ENCODE data around the gene DNAJC12. TPM values are rescaled to one million over a fixed set of nuclear protein-coding genes. Genes with fewer than 3 reads are reported as not detected.

Gene DNAJC12
- total RNA-seq, 1 experiment from 2014 or later = 4.3 TPM

- TF ChIP-seq, protein P1, sequence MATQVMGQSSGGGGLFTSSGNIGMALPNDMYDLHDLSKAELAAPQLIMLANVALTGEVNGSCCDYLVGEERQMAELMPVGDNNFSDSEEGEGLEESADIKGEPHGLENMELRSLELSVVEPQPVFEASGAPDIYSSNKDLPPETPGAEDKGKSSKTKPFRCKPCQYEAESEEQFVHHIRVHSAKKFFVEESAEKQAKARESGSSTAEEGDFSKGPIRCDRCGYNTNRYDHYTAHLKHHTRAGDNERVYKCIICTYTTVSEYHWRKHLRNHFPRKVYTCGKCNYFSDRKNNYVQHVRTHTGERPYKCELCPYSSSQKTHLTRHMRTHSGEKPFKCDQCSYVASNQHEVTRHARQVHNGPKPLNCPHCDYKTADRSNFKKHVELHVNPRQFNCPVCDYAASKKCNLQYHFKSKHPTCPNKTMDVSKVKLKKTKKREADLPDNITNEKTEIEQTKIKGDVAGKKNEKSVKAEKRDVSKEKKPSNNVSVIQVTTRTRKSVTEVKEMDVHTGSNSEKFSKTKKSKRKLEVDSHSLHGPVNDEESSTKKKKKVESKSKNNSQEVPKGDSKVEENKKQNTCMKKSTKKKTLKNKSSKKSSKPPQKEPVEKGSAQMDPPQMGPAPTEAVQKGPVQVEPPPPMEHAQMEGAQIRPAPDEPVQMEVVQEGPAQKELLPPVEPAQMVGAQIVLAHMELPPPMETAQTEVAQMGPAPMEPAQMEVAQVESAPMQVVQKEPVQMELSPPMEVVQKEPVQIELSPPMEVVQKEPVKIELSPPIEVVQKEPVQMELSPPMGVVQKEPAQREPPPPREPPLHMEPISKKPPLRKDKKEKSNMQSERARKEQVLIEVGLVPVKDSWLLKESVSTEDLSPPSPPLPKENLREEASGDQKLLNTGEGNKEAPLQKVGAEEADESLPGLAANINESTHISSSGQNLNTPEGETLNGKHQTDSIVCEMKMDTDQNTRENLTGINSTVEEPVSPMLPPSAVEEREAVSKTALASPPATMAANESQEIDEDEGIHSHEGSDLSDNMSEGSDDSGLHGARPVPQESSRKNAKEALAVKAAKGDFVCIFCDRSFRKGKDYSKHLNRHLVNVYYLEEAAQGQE (IDR thresholded peaks at IDR 0.05; ENCODE audit: low read depth) = no peak
Observed at GRCh38 chr10:67801118-67801517, 36.9 kb downstream of the DNAJC12 start (continued).

DNA sequence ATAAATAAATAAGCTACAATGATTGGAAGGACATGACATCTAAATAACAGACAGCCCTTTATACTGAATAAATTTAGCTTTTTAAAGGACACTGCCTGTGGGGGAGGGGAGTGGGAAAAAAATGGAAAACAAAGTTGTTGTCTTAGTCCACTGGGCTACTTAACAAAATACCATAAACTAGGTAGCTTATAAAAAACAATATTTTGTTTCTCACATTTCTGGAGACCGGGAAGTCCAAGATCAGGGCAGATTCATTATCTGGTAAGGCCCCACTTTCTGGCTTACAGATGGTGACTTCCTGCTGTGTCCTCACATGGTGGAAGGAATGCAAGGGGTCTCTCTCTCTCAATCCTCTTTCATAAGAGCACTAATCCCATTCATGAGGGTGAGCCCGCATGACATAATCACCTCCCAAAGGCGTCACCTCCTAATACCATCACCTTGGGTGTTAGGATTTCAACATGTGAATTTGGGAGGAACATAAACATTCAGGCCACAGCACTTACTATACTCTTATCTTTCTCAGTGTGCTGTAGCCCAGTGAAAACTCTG is 43.0 kb downstream of the DNAJC12 start:
- intact Hi-C loops (cut with micrococcal nuclease) = no loop called here
- Histone ChIP-seq H3K9me3 (ENCODE audit: control insufficient read depth in 1 of 2, insufficient read depth in 1 of 2, low read depth in 1 of 2, low read length in 2 of 2) (no peaks in the 10 kb centered on the region), H3K4me1 (ENCODE audit: control insufficient read depth in 1 of 2, insufficient read depth in 2 of 2, low read length in 2 of 2) (no peaks in the 10 kb centered on the region; a peak in 1 of 4 replicates), H3K27ac (ENCODE audit: low read depth, low read length) (no peak overlapping the region), H4K20me1 (ENCODE audit: insufficient read depth) (no peaks in the 10 kb centered on the region), H3K36me3 (ENCODE audit: control insufficient read depth in 1 of 2, insufficient read depth in 2 of 2, low read length in 2 of 2) (no peaks in the 10 kb centered on the region), H3K9me2 (ENCODE audit: insufficient read depth) (no peaks in the 10 kb centered on the region), H3K9ac (ENCODE audit: low read length) (no peak overlapping the region), H3K4me2 (ENCODE audit: low read length) (no peak overlapping the region), H2AFZ (ENCODE audit: low read depth, low read length, poor library complexity, severe bottlenecking) (no peak overlapping the region), H3K4me3 (replicated peaks in 1 of 2; ENCODE audit: low read depth in 1 of 2, low read length in 2 of 2) (no peak overlapping the region), H3K79me2 (ENCODE audit: insufficient read depth, low read length) (no peaks in the 10 kb centered on the region), H3K27me3 (ENCODE audit: insufficient read depth, low read length) (no peaks in the 10 kb centered on the region)
- BruUV-seq (replicated peaks) = no TSS peak
- RAD21 ChIA-PET (ENCODE audit: low non-redundant PET in 1 of 2, low total read pairs in 2 of 2, uncharacterized antibody in 2 of 2, unreplicated experiment in 2 of 2) = interaction anchor here in 1 of 2 experiments (0.6 kb wide), 1 partner anchor 1102 kb away, joined by 4 read pairs; no protein-coding TSS in a partner anchor
- POLR2A ChIA-PET = interaction anchor here (0.6 kb wide), 1 partner anchor 1109 kb away, joined by 5 read pairs; no protein-coding TSS in a partner anchor
- CTCF ChIA-PET = no interaction called here
- DNase-seq (ENCODE audit: low read depth, low spot score) (no peak), ATAC-seq (no peak)
- TF ChIP-seq ZFX (IDR thresholded peaks at IDR 0.05) (no peak), ELF1 (IDR thresholded peaks at IDR 0.05; ENCODE audit: borderline replicate concordance, low read depth) (no peak), POLR2A (IDR thresholded peaks at IDR 0.05; ENCODE audit: borderline replicate concordance, extremely low read depth, insufficient read depth, insufficient read length) (no peak), EGR1 (IDR thresholded peaks at IDR 0.05; ENCODE audit: low read depth) (no peak), EZH2 (IDR thresholded peaks at IDR 0.05) (no peak), RAD21 (IDR thresholded peaks at IDR 0.05; ENCODE audit: low read depth) (no peak), ZBTB33 (IDR thresholded peaks at IDR 0.05; ENCODE audit: extremely low read depth, insufficient replicate concordance, low read length) (no peak), YY1 (IDR thresholded peaks at IDR 0.05; ENCODE audit: extremely low read depth, insufficient replicate concordance, low read depth, low read length) (no peak), EZH2phosphoT487 (IDR thresholded peaks at IDR 0.05; ENCODE audit: borderline replicate concordance) (no peak), FOSL1 (IDR thresholded peaks at IDR 0.05; ENCODE audit: low read depth) (no peak), TCF7L2 (IDR thresholded peaks at IDR 0.05; ENCODE audit: borderline replicate concordance, extremely low read depth, insufficient read depth, insufficient read length) (no peak), ATF3 (IDR thresholded peaks at IDR 0.05) (no peak), SIN3A (IDR thresholded peaks at IDR 0.05; ENCODE audit: low read depth) (no peak)
- TF ChIP-seq, protein P1 (IDR thresholded peaks at IDR 0.05; ENCODE audit: low read depth) = no peak
- TF ChIP-seq, protein P2, sequence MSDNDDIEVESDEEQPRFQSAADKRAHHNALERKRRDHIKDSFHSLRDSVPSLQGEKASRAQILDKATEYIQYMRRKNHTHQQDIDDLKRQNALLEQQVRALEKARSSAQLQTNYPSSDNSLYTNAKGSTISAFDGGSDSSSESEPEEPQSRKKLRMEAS (IDR thresholded peaks at IDR 0.05) = no peak

Measured in HCT116 (cell line).